ENCODE data around the gene CNKSR1. TPM values are rescaled to one million over a fixed set of nuclear protein-coding genes. Genes with fewer than 3 reads are reported as not detected.
A peak's percentile ranks its signal among the peaks of the same experiment; 100 is the strongest.

Gene CNKSR1
- total and polyA plus RNA-seq, 2 of the 13 experiments (the other 11 are each of a cell fraction or from before 2014, with no cell fraction given), result 3.4 to 8.9 TPM

DNA sequence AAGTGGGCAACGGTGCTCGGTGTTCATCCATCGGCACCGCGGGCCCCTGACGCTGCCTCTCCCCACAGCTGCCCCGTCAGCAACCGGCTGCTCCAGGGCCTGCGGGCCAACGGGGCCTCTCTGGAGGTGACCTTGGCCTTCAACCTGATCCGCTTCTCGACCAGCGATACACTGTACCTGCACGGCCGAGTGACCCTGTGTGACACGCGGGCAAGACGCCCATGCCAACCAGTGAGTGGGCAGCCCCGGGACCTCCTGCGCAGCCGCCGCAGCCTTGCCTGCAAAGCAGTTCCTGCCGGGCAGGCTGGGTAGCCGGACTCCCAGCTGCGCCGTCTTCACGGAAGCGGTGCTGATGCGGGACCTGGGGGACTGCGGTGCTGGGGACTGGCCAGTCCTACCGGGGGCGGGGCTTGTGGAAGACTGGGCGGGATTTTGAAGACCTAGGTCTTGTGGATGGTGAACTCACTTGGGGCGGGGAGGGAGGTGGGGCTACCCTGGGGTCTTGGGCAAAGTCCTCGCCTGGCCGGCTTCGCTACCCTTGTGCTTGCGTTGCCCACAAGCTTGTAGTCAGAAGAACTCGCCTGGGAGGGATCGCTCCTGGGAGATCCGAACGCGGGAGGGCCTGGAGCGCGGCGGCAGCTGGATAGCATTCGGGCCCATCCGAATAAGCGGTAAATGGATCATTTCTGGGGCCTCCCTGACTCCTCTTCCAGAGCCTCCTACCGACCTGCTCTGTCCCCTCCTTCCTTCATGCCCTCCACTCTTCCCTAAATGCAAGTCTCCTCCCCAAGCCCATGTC is 47.9 kb downstream of the CNKSR1 start (continued):
- TF ChIP-seq, protein P1, sequence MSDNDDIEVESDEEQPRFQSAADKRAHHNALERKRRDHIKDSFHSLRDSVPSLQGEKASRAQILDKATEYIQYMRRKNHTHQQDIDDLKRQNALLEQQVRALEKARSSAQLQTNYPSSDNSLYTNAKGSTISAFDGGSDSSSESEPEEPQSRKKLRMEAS (IDR thresholded peaks at IDR 0.05), result peak; percentile 43
- TF ChIP-seq SKI (IDR thresholded peaks at IDR 0.05; ENCODE audit: partially characterized antibody) (peak; percentile 89), ZNF713 (CRISPR knock-in tag; IDR thresholded peaks at IDR 0.05) (no peak), NFKB2 (CRISPR knock-in tag; IDR thresholded peaks at IDR 0.05; ENCODE audit: borderline replicate concordance) (peak; percentile 50; the same call in 1 of the 2 replicates), ZNF792 (CRISPR knock-in tag; IDR thresholded peaks at IDR 0.05) (0 out of 2 replicates have a peak, but pooled peaks have one; percentile 26), ZNF326 (CRISPR knock-in tag; IDR thresholded peaks at IDR 0.05; ENCODE audit: borderline replicate concordance) (no peak), ZNF143 (CRISPR knock-in tag; IDR thresholded peaks at IDR 0.05) (peak; percentile 68), ZNF816 (CRISPR knock-in tag; IDR thresholded peaks at IDR 0.05; ENCODE audit: borderline replicate concordance) (no peak), ZNF773 (CRISPR knock-in tag; IDR thresholded peaks at IDR 0.05; ENCODE audit: borderline replicate concordance) (no peak), XBP1 (CRISPR knock-in tag; IDR thresholded peaks at IDR 0.05) (no peak)
- TF ChIP-seq, protein P2, sequence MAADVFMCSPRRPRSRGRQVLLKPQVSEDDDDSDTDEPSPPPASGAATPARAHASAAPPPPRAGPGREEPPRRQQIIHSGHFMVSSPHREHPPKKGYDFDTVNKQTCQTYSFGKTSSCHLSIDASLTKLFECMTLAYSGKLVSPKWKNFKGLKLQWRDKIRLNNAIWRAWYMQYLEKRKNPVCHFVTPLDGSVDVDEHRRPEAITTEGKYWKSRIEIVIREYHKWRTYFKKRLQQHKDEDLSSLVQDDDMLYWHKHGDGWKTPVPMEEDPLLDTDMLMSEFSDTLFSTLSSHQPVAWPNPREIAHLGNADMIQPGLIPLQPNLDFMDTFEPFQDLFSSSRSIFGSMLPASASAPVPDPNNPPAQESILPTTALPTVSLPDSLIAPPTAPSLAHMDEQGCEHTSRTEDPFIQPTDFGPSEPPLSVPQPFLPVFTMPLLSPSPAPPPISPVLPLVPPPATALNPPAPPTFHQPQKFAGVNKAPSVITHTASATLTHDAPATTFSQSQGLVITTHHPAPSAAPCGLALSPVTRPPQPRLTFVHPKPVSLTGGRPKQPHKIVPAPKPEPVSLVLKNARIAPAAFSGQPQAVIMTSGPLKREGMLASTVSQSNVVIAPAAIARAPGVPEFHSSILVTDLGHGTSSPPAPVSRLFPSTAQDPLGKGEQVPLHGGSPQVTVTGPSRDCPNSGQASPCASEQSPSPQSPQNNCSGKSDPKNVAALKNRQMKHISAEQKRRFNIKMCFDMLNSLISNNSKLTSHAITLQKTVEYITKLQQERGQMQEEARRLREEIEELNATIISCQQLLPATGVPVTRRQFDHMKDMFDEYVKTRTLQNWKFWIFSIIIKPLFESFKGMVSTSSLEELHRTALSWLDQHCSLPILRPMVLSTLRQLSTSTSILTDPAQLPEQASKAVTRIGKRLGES (CRISPR knock-in tag; IDR thresholded peaks at IDR 0.05; ENCODE audit: borderline replicate concordance), result no peak
- TF ChIP-seq, protein P3, sequence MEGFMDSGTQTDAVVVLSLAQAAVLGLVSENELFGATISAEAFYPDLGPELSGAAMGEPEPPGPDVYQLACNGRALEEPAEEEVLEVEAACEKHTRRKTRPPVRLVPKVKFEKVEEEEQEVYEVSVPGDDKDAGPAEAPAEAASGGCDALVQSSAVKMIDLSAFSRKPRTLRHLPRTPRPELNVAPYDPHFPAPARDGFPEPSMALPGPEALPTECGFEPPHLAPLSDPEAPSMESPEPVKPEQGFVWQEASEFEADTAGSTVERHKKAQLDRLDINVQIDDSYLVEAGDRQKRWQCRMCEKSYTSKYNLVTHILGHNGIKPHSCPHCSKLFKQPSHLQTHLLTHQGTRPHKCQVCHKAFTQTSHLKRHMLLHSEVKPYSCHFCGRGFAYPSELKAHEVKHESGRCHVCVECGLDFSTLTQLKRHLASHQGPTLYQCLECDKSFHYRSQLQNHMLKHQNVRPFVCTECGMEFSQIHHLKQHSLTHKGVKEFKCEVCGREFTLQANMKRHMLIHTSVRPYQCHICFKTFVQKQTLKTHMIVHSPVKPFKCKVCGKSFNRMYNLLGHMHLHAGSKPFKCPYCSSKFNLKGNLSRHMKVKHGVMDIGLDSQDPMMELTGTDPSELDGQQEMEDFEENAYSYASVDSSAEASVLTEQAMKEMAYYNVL (CRISPR knock-in tag; IDR thresholded peaks at IDR 0.05; ENCODE audit: borderline replicate concordance), result peak; percentile 57; the same call in 1 of the 2 replicates
- TF ChIP-seq, protein P4, sequence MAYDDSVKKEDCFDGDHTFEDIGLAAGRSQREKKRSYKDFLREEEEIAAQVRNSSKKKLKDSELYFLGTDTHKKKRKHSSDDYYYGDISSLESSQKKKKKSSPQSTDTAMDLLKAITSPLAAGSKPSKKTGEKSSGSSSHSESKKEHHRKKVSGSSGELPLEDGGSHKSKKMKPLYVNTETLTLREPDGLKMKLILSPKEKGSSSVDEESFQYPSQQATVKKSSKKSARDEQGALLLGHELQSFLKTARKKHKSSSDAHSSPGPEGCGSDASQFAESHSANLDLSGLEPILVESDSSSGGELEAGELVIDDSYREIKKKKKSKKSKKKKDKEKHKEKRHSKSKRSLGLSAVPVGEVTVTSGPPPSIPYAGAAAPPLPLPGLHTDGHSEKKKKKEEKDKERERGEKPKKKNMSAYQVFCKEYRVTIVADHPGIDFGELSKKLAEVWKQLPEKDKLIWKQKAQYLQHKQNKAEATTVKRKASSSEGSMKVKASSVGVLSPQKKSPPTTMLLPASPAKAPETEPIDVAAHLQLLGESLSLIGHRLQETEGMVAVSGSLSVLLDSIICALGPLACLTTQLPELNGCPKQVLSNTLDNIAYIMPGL (CRISPR knock-in tag; IDR thresholded peaks at IDR 0.05; ENCODE audit: borderline replicate concordance in 1 of 2, low read depth in 1 of 2), result peak in 1 of 2 experiments; percentile 37; a peak in 1 of 4 replicates
- TF ChIP-seq, protein P5, sequence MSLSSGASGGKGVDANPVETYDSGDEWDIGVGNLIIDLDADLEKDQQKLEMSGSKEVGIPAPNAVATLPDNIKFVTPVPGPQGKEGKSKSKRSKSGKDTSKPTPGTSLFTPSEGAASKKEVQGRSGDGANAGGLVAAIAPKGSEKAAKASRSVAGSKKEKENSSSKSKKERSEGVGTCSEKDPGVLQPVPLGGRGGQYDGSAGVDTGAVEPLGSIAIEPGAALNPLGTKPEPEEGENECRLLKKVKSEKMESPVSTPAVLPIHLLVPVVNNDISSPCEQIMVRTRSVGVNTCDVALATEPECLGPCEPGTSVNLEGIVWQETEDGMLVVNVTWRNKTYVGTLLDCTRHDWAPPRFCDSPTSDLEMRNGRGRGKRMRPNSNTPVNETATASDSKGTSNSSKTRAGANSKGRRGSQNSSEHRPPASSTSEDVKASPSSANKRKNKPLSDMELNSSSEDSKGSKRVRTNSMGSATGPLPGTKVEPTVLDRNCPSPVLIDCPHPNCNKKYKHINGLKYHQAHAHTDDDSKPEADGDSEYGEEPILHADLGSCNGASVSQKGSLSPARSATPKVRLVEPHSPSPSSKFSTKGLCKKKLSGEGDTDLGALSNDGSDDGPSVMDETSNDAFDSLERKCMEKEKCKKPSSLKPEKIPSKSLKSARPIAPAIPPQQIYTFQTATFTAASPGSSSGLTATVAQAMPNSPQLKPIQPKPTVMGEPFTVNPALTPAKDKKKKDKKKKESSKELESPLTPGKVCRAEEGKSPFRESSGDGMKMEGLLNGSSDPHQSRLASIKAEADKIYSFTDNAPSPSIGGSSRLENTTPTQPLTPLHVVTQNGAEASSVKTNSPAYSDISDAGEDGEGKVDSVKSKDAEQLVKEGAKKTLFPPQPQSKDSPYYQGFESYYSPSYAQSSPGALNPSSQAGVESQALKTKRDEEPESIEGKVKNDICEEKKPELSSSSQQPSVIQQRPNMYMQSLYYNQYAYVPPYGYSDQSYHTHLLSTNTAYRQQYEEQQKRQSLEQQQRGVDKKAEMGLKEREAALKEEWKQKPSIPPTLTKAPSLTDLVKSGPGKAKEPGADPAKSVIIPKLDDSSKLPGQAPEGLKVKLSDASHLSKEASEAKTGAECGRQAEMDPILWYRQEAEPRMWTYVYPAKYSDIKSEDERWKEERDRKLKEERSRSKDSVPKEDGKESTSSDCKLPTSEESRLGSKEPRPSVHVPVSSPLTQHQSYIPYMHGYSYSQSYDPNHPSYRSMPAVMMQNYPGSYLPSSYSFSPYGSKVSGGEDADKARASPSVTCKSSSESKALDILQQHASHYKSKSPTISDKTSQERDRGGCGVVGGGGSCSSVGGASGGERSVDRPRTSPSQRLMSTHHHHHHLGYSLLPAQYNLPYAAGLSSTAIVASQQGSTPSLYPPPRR (CRISPR knock-in tag; IDR thresholded peaks at IDR 0.05; ENCODE audit: borderline replicate concordance), result no peak; the same call in 1 of the 2 replicates

Measured in HepG2 (cell line).